Breast epithelium (tissue), 4 donors: ENCODE data around the gene ALPK3. TPM values are rescaled to one million over a fixed set of nuclear protein-coding genes. Genes with fewer than 3 reads are reported as not detected.

Experiments used
- DNase-seq, 2 donors: peaks; one replicate each; pipeline ENCODE4 v3.0.0-alpha.2; 2019; ENCODE audit warnings: low spot score in 2 of 2
- H3K27ac ChIP-seq, 2 donors: fragments of 200-600 bp; sonication (generic) in 1 of 2; one replicate each; pipeline ENCODE4 v1.5.1; 2016 to 2019; ENCODE audit warnings: mild to moderate bottlenecking in 1 of 2
- H3K27me3 ChIP-seq, 2 donors: fragments of 200-600 bp; sonication (generic) in 1 of 2; one replicate each; pipeline versions ENCODE4 v1.5.1 to v1.6.0; 2017 to 2019; ENCODE audit warnings: control low read depth in 1 of 2, mild to moderate bottlenecking in 1 of 2
- H3K36me3 ChIP-seq: fragments of 200-600 bp; one replicate; pipeline ENCODE4 v1.5.1; 2019
- H3K4me1 ChIP-seq, 2 donors: fragments of 200-600 bp; sonication (generic); one replicate each; pipeline ENCODE4 v1.5.1; 2016 to 2019; ENCODE audit warnings: control low read depth in 1 of 2
- H3K4me3 ChIP-seq, 3 donors: fragments of 200-600 bp; sonication (generic); 1 replicate in 2 of 3; 2 replicates in 1 of 3; pipeline ENCODE4 v1.5.1; 2016 to 2019; ENCODE audit warnings: mild to moderate bottlenecking in 3 of 3, moderate library complexity in 2 of 3
- H3K9me3 ChIP-seq, 2 donors: fragments of 200-600 bp; sonication (generic) in 1 of 2; one replicate each; pipeline ENCODE4 v1.5.1; 2016 to 2019; ENCODE audit warnings: control low read depth in 1 of 2
- POLR2A ChIP-seq: fragments of 450-650 bp; IDR thresholded peaks from one replicate; pipeline ENCODE4 v1.6.1; 2016; ENCODE audit warnings: antibody characterized with exemption, mild to moderate bottlenecking, moderate library complexity
- POLR2AphosphoS5 ChIP-seq, 3 donors: sonication (generic); formaldehyde crosslinking; IDR thresholded peaks; one replicate each; pipeline ENCODE4 v1.6.1; 2017; ENCODE audit warnings: antibody characterized with exemption in 3 of 3
- intact Hi-C: fragments of 100-400 bp; cut with DNase I; formaldehyde crosslinking; loops from one replicate; pipeline ENCODE4 v1.15.1; 2023; ENCODE audit warnings: low total_unique reads
- total RNA-seq, 3 donors: library from RNA; depleted of rRNA; stranded (reverse); fragments of >200 nt; gene quantifications; one replicate each; pipeline ENCODE4 v1.1.0, GENCODE V29; 2016
- TF ChIP-seq, protein P1 (sequence below), 3 donors: fragments of 450-650 bp; IDR thresholded peaks; one replicate each; pipeline ENCODE4 v1.5.1; 2016 to 2017; ENCODE audit warnings: antibody characterized with exemption in 3 of 3, mild to moderate bottlenecking in 3 of 3, moderate library complexity in 3 of 3

The ALPK3 gene
- total RNA-seq, 3 donors from 2014 or later: 1.6 to 3.4 (median 2.6) TPM

GRCh38 chr15:84863565-84864443 lies 46.6 kb downstream of the ALPK3 start:
- no peak for DNase-seq
- H3K36me3 ChIP-seq: no peaks in the 10 kb centered on the region
- intact Hi-C loops: no loop called here
- H3K27me3 ChIP-seq: no peaks in the 10 kb centered on the region
- TF ChIP-seq POLR2AphosphoS5 (IDR thresholded peaks at IDR 0.05): no peak
- TF ChIP-seq, protein P1, sequence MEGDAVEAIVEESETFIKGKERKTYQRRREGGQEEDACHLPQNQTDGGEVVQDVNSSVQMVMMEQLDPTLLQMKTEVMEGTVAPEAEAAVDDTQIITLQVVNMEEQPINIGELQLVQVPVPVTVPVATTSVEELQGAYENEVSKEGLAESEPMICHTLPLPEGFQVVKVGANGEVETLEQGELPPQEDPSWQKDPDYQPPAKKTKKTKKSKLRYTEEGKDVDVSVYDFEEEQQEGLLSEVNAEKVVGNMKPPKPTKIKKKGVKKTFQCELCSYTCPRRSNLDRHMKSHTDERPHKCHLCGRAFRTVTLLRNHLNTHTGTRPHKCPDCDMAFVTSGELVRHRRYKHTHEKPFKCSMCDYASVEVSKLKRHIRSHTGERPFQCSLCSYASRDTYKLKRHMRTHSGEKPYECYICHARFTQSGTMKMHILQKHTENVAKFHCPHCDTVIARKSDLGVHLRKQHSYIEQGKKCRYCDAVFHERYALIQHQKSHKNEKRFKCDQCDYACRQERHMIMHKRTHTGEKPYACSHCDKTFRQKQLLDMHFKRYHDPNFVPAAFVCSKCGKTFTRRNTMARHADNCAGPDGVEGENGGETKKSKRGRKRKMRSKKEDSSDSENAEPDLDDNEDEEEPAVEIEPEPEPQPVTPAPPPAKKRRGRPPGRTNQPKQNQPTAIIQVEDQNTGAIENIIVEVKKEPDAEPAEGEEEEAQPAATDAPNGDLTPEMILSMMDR (IDR thresholded peaks at IDR 0.05): no peak
- TF ChIP-seq POLR2A: no peak
- H3K27ac ChIP-seq: peak overlapping the region; percentile 17 to 28
- H3K9me3 ChIP-seq: no peaks in the 10 kb centered on the region
- H3K4me3 ChIP-seq: no peak overlapping the region
- H3K4me1 ChIP-seq: peaks cover 0 to 9% of the 10 kb centered on the region in 2 donors

GRCh38 chr15:84864444-84864795 lies 47.3 kb downstream of the ALPK3 start:
- H3K36me3 ChIP-seq: no peaks in the 10 kb centered on the region
- no peak for DNase-seq
- intact Hi-C loops: no loop called here
- no peaks in the 10 kb centered on the region for H3K9me3 ChIP-seq
- peaks cover 0 to 3% of the 10 kb centered on the region in 2 donors for H3K4me1 ChIP-seq
- peak overlapping the region in 1 of 3 donors; percentile 3 for H3K4me3 ChIP-seq
- TF ChIP-seq POLR2A: no peak
- TF ChIP-seq, protein P1 (IDR thresholded peaks at IDR 0.05): no peak
- no peak for TF ChIP-seq POLR2AphosphoS5 (IDR thresholded peaks at IDR 0.05)
- H3K27ac ChIP-seq: peak overlapping the region; percentile 17 to 28
- H3K27me3 ChIP-seq: no peaks in the 10 kb centered on the region

GRCh38 chr15:84865074-84865569 lies 48.0 kb downstream of the ALPK3 start:
- Histone ChIP-seq H3K4me3 (no peak overlapping the region), H3K4me1 (no peaks in the 10 kb centered on the region), H3K27ac (no peak overlapping the region), H3K27me3 (no peaks in the 10 kb centered on the region), H3K36me3 (no peaks in the 10 kb centered on the region), H3K9me3 (no peaks in the 10 kb centered on the region)
- intact Hi-C loops: no loop called here
- no peak for TF ChIP-seq POLR2AphosphoS5 (IDR thresholded peaks at IDR 0.05)
- TF ChIP-seq POLR2A: no peak
- TF ChIP-seq, protein P1 (IDR thresholded peaks at IDR 0.05): no peak
- DNase-seq: no peak

DNA sequence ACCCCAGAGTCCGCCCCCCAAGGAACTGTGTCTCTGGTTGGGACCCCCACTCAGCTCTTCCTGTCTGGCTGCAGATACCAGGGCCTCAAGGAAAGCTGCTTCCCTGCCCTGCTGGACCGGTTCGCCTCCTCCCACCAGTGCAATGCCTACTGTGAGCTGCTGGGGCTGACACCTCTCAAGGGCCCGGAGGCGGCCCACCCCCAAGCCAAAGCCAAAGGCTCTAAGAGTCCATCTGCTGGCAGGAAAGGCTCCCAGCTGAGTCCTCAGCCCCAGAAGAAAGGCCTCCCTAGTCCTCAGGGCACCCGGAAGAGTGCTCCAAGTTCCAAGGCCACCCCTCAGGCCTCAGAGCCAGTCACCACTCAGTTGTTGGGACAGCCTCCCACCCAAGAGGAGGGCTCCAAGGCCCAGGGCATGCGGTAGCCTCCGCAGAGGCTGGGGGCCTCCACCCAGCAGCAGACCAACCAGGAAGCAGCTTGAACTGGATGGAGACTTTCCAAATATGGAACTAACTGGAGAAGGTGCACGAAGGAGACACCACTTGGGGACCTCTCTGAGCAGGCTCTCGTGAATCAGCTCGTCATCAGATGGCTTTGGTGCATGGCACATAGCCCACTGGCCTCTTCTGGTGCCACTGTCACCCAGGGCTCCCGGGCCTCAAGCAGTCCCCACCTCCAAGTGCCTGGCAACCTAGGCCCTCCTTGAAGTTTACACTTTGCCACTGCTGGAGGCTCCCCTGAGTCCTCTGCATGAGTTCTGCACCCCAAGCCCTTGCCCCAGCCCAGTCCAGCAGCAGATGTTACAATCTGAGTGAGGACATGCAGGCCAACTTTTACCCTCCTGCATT lies 51.1 kb downstream of the ALPK3 start:
- Histone ChIP-seq H3K9me3 (no peaks in the 10 kb centered on the region), H3K36me3 (no peaks in the 10 kb centered on the region), H3K4me3 (no peak overlapping the region), H3K27ac (no peak overlapping the region), H3K4me1 (no peaks in the 10 kb centered on the region), H3K27me3 (no peaks in the 10 kb centered on the region)
- intact Hi-C loops: no loop called here
- no peak for DNase-seq
- no peak for TF ChIP-seq POLR2AphosphoS5 (IDR thresholded peaks at IDR 0.05)
- no peak for TF ChIP-seq POLR2A
- TF ChIP-seq, protein P1 (IDR thresholded peaks at IDR 0.05): no peak
